IPS-15b (cell line): Measurements from ENCODE around the gene NPAS3.

Source experiments
- H3K27me3 ChIP-seq: one replicate; pipeline ENCODE4 v1.6.1; 2013; ENCODE audit warnings: low read length; ENCODE audit not compliant: control insufficient read depth, insufficient read depth
- H3K36me3 ChIP-seq: one replicate; pipeline ENCODE4 v1.6.1; 2013; ENCODE audit warnings: low read length; ENCODE audit not compliant: control insufficient read depth, insufficient read depth
- H3K4me1 ChIP-seq: one replicate; pipeline ENCODE4 v1.6.1; 2013; ENCODE audit warnings: mild to moderate bottlenecking, low read length; ENCODE audit not compliant: control insufficient read depth, insufficient read depth
- H3K4me3 ChIP-seq: one replicate; pipeline ENCODE4 v1.5.1; 2013; ENCODE audit warnings: low read depth, low read length
- H3K9ac ChIP-seq: one replicate; pipeline ENCODE4 v1.6.1; 2013; ENCODE audit warnings: low read depth, mild to moderate bottlenecking, low read length
- H3K9me3 ChIP-seq: one replicate; pipeline ENCODE4 v1.6.1; 2013; ENCODE audit warnings: mild to moderate bottlenecking, low read length; ENCODE audit not compliant: control insufficient read depth, insufficient read depth

NPAS3 gene

DNA sequence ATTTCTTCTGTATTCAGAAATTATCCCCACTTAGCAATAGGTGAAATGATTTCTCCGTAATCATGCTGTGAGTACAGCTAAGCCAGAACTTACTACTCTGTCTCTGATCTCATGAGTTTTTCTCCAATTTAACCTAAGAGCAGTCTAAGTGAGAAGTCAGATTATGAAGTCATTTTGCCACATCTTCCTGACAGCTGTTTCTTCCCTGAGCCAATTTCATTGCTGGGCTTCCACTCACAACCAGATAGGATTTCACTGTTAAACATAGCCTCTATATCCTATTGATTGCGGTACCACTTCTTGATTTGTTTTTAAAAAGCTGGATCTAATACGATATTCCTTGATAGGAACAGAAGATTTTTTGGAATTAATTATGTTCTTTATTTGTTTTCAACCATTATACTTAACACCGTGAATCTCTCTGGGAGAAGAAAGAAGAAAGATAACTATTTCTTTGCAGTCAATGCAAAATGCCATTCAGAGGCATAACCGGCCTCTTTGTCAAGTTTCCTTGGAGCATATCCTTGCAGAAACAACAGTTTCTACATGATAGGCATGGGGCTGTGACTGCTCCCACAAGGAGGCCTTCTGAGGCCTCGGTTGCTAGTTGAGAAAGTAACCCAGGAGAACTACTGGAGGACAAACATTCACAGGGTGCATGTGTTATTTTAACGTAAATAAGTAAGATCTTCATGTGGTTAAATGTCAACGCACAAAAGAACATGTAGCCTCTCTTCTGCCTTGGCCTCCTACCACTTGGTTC is 212.2 kb downstream of the NPAS3 start:
- Histone ChIP-seq H3K4me1 (no peaks in the 10 kb centered on the region), H3K9me3 (no peaks in the 10 kb centered on the region), H3K36me3 (no peaks in the 10 kb centered on the region), H3K27me3 (no peaks in the 10 kb centered on the region), H3K9ac (no peak overlapping the region), H3K4me3 (no peak overlapping the region)

DNA sequence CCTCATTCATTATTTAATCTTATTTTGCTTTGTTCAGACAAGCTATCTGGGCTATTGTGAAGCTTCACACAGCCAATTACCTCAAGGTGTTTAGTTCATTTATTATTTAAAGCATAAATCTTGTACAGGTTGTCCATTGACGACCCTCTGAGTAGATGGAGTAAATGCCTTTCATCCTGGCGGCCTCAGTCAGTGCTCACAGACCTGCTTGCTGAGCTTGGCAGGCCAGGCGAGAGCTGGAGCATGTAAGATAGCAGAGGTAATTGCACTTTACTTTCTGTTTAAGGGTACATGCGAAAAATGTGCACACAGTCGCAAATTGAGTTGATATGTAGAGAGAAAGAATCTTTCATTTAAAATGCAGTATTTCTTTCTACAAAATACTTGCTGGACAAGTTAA is 224.4 kb downstream of the NPAS3 start:
- H3K4me3 ChIP-seq = no peak overlapping the region
- H3K9me3 ChIP-seq = no peaks in the 10 kb centered on the region
- no peaks in the 10 kb centered on the region for H3K27me3 ChIP-seq

DNA sequence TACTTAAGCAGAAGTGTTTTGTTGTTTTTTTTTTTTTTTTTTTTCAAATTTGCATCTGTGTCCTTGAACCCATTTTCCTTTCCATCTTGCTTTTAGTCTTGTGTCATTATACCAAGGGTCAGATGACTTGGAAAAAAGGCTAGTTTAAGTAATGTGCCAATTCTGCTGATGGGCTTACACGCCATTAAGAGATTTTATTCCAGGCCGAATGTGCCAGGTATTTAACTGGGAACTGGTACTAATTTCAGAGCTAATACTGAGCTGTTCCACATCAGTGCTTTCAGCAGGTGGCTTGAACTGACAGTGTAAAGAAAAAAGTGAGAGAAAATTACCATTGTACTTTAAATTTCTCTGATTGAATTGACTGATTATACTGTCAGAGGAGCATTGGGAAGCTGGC is 224.9 kb downstream of the NPAS3 start:
- Histone ChIP-seq H3K9ac (no peak overlapping the region), H3K9me3 (no peaks in the 10 kb centered on the region), H3K4me1 (peaks cover 4% of the 10 kb centered on the region), H3K36me3 (no peaks in the 10 kb centered on the region), H3K4me3 (no peak overlapping the region), H3K27me3 (no peaks in the 10 kb centered on the region)

More for the DNA sequence above, 224.4 kb downstream of the NPAS3 start:
- Histone ChIP-seq H3K36me3 (no peaks in the 10 kb centered on the region), H3K9ac (no peak overlapping the region), H3K4me1 (peaks cover 4% of the 10 kb centered on the region)

DNA sequence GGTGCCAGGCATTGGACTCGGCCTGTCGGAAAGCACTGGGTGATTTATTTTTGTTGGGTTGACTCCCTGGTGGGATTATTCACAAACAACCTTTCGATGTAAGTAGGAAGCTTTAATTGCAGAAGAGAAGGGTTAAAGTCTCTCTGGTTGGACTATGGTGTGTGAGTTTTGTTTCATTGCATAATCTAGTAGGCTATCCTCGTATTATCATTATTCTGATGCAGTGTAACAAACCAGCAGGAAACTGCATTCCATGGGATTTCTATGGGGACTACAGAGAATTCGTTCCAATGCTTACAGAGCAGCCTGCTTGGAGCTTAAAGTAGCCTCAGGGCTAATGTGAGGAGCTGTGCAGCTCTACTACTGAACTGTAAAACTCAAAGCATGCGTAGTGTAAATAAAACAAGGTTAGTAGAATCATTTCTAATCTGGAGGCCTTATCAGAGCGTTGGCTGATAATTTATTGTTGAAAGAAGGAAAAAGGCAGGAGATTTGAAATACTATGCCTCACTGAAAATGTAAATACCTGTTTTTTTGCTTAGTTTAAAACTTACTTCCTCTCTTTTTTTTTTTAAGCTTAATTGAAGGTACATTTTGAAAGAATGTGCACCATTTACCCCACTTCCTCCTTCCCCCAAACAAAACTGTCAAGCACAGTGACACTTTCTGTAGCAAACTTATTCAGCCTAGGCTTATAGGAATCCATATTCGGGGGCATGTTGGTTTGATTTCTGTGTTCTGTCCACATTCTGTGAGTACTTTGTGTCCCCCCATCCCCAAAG is 226.7 kb downstream of the NPAS3 start:
- Histone ChIP-seq H3K27me3 (no peaks in the 10 kb centered on the region), H3K36me3 (no peaks in the 10 kb centered on the region), H3K9me3 (no peaks in the 10 kb centered on the region), H3K4me3 (no peak overlapping the region), H3K9ac (no peak overlapping the region), H3K4me1 (peaks cover 4% of the 10 kb centered on the region)

DNA sequence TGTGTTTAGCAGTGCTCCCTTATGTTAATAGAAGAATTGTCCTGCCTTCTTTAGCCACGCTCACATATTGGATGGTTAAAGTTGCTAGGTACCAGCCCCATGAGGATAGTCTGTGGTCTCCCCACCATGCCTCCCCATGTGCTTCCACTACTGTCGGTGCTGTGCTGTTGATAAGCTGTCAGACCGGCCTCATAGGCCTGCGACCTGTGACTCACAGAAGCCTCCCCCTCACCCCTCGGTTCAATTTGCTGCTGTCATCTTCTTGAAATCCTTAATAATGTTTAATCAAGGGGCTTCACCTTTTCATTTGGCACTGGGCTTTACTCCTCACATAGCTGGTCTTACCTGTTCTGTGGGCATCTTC is 227.2 kb downstream of the NPAS3 start:
- peaks cover 4% of the 10 kb centered on the region for H3K4me1 ChIP-seq
- H3K4me3 ChIP-seq = no peak overlapping the region
- H3K27me3 ChIP-seq = no peaks in the 10 kb centered on the region
- H3K9ac ChIP-seq = no peak overlapping the region
- H3K9me3 ChIP-seq = no peaks in the 10 kb centered on the region
- H3K36me3 ChIP-seq = no peaks in the 10 kb centered on the region

DNA sequence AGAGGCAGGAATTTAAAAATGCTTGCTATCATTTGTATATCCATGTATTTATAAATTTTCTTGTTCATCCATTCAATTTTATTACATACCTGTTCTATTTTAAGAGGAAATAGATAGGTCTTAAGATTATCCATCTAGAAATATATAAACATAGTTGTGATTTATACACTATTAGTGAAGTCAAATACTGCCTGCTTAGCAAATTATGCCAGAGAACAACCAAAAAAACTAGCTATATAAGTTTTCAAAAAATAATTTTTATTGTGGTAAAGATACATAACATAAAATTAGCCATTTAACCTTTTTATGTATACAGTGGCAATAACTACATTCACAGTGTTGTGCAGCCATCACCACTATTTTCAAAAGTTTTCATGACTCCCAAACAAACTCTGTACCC is 237.3 kb downstream of the NPAS3 start:
- H3K36me3 ChIP-seq = no peaks in the 10 kb centered on the region
- H3K4me1 ChIP-seq = no peaks in the 10 kb centered on the region
- no peaks in the 10 kb centered on the region for H3K9me3 ChIP-seq
- no peak overlapping the region for H3K9ac ChIP-seq
- no peaks in the 10 kb centered on the region for H3K27me3 ChIP-seq
- no peak overlapping the region for H3K4me3 ChIP-seq

DNA sequence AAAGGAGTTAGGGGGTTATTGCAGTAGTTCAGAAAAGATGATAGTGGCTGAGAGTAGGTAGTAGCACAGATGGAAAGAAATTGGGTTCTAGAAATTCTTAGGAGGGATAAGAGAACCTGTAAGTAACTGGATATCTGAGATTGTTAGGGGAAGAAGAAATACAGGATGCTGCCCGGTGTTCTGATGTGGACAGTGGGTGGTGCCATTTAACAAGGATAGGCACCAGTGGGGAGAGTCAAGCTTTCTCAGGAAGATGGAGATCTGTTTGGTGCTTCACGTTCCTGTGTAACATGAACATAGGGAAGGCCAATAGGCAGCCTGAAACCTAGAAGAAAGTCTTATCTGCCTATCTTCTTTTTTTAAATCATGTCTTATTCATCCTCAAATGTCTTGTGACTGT is 245.9 kb downstream of the NPAS3 start:
- Histone ChIP-seq H3K9me3 (no peaks in the 10 kb centered on the region), H3K9ac (no peak overlapping the region), H3K4me3 (no peak overlapping the region), H3K4me1 (no peaks in the 10 kb centered on the region), H3K27me3 (no peaks in the 10 kb centered on the region), H3K36me3 (no peaks in the 10 kb centered on the region)

DNA sequence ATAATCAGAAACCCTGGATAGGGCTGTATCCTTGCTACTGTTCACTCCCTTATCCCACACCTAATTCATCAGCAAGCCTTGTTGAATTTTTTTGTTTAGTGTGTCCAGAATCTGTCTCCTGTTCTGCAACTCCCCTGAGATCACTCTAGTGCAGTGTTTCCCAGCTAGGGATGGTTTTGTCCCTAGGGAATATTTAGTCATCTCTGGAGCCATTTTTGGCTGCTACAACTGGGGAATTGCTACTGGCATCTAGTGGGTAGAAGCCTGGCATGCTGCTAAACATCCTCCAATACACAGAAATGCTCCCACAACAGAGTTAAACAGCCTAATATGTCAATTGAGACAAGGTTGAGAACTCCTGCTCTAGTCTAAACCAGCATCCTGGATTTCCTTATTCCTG is 248.0 kb downstream of the NPAS3 start:
- no peaks in the 10 kb centered on the region for H3K36me3 ChIP-seq
- H3K9ac ChIP-seq = no peak overlapping the region
- H3K4me1 ChIP-seq = no peaks in the 10 kb centered on the region
- H3K27me3 ChIP-seq = no peaks in the 10 kb centered on the region
- H3K9me3 ChIP-seq = no peaks in the 10 kb centered on the region
- no peak overlapping the region for H3K4me3 ChIP-seq

DNA sequence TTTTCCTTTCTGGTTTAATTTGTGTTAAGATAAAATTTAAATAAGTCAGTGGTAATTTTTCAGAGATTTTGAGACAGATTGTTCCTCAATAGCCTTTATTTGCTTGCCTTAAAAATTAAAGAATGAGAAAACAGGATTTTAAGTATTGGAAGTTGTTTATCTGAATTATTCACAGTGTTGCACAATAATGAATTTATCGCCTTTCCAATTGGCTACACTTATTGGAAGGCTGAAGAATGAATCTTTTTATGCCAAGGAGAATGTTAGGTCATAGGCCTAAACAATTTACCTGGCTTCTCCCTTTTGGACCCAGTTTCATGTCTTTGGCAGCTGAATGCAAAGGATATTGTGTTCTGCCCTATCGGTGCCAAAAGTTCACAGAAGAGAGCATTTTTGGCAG is 250.2 kb downstream of the NPAS3 start:
- H3K9ac ChIP-seq = no peak overlapping the region
- H3K4me3 ChIP-seq = no peak overlapping the region
- H3K36me3 ChIP-seq = no peaks in the 10 kb centered on the region
- no peaks in the 10 kb centered on the region for H3K4me1 ChIP-seq
- no peaks in the 10 kb centered on the region for H3K9me3 ChIP-seq
- H3K27me3 ChIP-seq = no peaks in the 10 kb centered on the region

DNA sequence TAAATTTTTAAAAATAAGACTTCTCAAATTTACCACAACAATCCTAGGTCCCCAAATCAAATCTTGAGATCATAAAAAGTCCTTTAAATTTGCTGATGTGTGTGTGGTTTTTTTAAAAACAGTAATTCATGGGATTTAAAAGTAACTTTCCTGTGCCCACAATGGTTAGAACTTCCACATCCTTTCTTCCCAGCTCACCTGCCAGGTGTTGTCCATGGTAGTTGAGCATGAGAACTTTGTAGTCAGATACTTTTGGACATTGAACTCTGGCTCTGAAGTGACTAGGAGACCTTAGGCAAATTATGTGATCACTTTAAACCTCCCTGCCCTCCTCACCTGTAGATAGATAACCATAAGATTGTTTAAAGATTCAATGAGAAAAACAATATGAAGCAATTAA is 253.2 kb downstream of the NPAS3 start:
- Histone ChIP-seq H3K4me3 (no peak overlapping the region), H3K36me3 (no peaks in the 10 kb centered on the region), H3K27me3 (no peaks in the 10 kb centered on the region), H3K9ac (no peak overlapping the region), H3K4me1 (no peaks in the 10 kb centered on the region), H3K9me3 (no peaks in the 10 kb centered on the region)

DNA sequence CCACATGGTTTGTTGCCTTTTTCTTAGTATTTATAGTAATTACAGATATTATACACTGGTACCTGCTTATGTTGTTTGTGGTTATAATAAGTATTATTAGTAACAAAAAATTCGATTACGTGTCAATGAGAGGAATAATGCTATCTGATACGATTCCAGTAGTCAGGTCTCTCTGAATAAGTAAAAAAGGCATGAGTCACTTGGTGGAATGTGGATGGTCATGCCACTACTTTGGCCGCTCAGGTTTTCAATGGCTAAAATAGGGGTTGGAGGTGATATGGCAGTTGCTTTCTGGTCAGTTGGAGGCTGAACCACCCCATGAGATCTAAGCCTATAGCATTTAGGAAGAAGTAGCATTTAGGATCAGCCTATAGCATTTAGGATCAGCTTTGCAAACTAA is 255.9 kb downstream of the NPAS3 start:
- no peaks in the 10 kb centered on the region for H3K9me3 ChIP-seq
- H3K27me3 ChIP-seq = no peaks in the 10 kb centered on the region
- H3K4me1 ChIP-seq = no peaks in the 10 kb centered on the region
- no peak overlapping the region for H3K9ac ChIP-seq
- no peak overlapping the region for H3K4me3 ChIP-seq
- H3K36me3 ChIP-seq = no peaks in the 10 kb centered on the region

DNA sequence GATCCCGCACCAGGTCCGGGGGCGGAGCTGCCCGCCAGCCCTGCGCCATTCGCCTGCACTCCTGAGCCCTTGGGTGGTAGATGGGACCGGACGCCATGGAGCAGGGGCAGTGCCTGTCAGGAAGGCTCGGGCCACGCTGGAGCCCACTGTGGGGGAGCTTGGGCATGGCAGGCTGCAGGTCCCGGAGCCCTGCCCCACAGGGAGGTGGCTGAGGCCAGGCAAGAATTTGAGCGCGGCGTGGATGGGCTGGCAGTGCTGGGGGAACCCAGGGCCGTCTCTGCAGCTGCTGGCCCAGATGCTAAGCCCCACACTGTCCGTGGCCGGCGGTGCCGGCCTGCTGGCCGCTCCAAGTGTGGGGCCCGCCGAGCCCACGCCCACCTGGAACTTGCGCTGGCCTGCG is 260.0 kb downstream of the NPAS3 start:
- Histone ChIP-seq H3K4me1 (no peaks in the 10 kb centered on the region), H3K36me3 (no peaks in the 10 kb centered on the region), H3K27me3 (no peaks in the 10 kb centered on the region), H3K9me3 (no peaks in the 10 kb centered on the region), H3K4me3 (no peak overlapping the region), H3K9ac (no peak overlapping the region)
